Stomach (tissue), 9 donors: ENCODE measurements around the gene CST5. TPM values are rescaled to one million over a fixed set of nuclear protein-coding genes. Genes with fewer than 3 reads are reported as not detected.

Source experiments
- DNase-seq, 2 donors: peaks; one replicate each; pipeline versions ENCODE4 v3.0.0 to v3.0.0-alpha.2; 2013 to 2019
- H3K27ac ChIP-seq, 5 donors: fragments of 200-600 bp in 4 of 5; sonication (generic) in 4 of 5; one replicate each; pipeline ENCODE4 v1.5.1; 2013 to 2019; ENCODE audit warnings: mild to moderate bottlenecking in 1 of 5, moderate library complexity in 1 of 5
- H3K27me3 ChIP-seq, 3 donors: fragments of 200-600 bp; sonication (generic); one replicate each; pipeline ENCODE4 v1.5.1; 2017 to 2019; ENCODE audit warnings: mixed run types in 1 of 3
- H3K36me3 ChIP-seq, 4 donors: fragments of 200-600 bp; sonication (generic); 1 replicate in 3 of 4; 2 replicates in 1 of 4; pipeline ENCODE4 v1.5.1; 2016 to 2019
- H3K4me1 ChIP-seq, 4 donors: fragments of 200-600 bp; sonication (generic); one replicate each; pipeline ENCODE4 v1.5.1; 2016 to 2019
- H3K4me3 ChIP-seq, 4 donors: fragments of 200-600 bp; sonication (generic) in 3 of 4; one replicate each; pipeline ENCODE4 v1.5.1; 2016 to 2019; ENCODE audit warnings: mild to moderate bottlenecking in 1 of 4
- H3K9me3 ChIP-seq, 4 donors: fragments of 200-600 bp; sonication (generic); one replicate each; pipeline ENCODE4 v1.5.1; 2016 to 2019
- EP300 ChIP-seq: sonication (generic); formaldehyde crosslinking; IDR thresholded peaks from one replicate; pipeline ENCODE4 v1.6.1; 2017; ENCODE audit warnings: antibody characterized with exemption
- POLR2A ChIP-seq, 4 donors: fragments of 450-650 bp; IDR thresholded peaks; one replicate each; pipeline ENCODE4 v1.6.1; 2016; ENCODE audit warnings: antibody characterized with exemption in 4 of 4, control low read depth in 2 of 4, mild to moderate bottlenecking in 1 of 4, moderate library complexity in 1 of 4
- POLR2AphosphoS5 ChIP-seq, 3 donors: sonication (generic); formaldehyde crosslinking; IDR thresholded peaks; one replicate each; pipeline ENCODE4 v1.6.1; 2016; ENCODE audit warnings: antibody characterized with exemption in 3 of 3
- WGBS, 5 donors: extraction: QIAGEN DNeasy Blood & Tissue Kit in 3 of 5; methylation state at CpG; one replicate each; pipeline versions ENCODE4 v1.1.5 to v1.1.7; 2013 to 2018; 5-methylcytosine and 5-hydroxymethylcytosine counted together
- intact Hi-C: fragments of 100-400 bp; cut with DNase I; formaldehyde crosslinking; loops from one replicate; pipeline ENCODE4 v1.15.1; 2023; ENCODE audit warnings: low total_unique reads
- polyA plus RNA-seq, 3 donors: library from polyadenylated mRNA; stranded (reverse); fragments of 200-250 nt; gene quantifications; one replicate each; pipeline ENCODE4 v1.2.3, GENCODE V29; 2013
- total RNA-seq, 5 donors: library from RNA; depleted of rRNA; stranded (reverse); fragments of >200 nt; gene quantifications; one replicate each; pipeline versions ENCODE4 v1.1.0 to v1.2.3, GENCODE V29; 2014 to 2016
- TF ChIP-seq, protein P1 (sequence below), 7 experiments: fragments of 450-650 bp in 4 of 7; fragments of 200-600 bp in 3 of 7; sonication (generic) in 3 of 7; IDR thresholded peaks; one replicate each; pipeline ENCODE4 v1.5.1; 2016 to 2019; ENCODE audit warnings: antibody characterized with exemption in 7 of 7, control low read depth in 2 of 7, mild to moderate bottlenecking in 1 of 7
- donor health status: healthy with polysubstance abuse.
- donor health status: Bipolar disorder and iron deficiency.
- donor health status: healthy.

The CST5 gene
- total and polyA plus RNA-seq, 8 donors = 1.0 TPM; not detected in 7

GRCh38 chr20:23884771-23885162, 5.2 kb upstream of the CST5 start:
- DNase-seq = no peak
- Histone ChIP-seq H3K4me1 (peaks cover 0 to 5% (median 0%) of the 10 kb centered on the region in 4 donors), H3K36me3 (no peaks in the 10 kb centered on the region), H3K9me3 (no peaks in the 10 kb centered on the region), H3K27ac (no peak overlapping the region), H3K4me3 (no peak overlapping the region), H3K27me3 (peaks cover 0 to 9% (median 0%) of the 10 kb centered on the region in 3 donors)
- TF ChIP-seq, protein P1, sequence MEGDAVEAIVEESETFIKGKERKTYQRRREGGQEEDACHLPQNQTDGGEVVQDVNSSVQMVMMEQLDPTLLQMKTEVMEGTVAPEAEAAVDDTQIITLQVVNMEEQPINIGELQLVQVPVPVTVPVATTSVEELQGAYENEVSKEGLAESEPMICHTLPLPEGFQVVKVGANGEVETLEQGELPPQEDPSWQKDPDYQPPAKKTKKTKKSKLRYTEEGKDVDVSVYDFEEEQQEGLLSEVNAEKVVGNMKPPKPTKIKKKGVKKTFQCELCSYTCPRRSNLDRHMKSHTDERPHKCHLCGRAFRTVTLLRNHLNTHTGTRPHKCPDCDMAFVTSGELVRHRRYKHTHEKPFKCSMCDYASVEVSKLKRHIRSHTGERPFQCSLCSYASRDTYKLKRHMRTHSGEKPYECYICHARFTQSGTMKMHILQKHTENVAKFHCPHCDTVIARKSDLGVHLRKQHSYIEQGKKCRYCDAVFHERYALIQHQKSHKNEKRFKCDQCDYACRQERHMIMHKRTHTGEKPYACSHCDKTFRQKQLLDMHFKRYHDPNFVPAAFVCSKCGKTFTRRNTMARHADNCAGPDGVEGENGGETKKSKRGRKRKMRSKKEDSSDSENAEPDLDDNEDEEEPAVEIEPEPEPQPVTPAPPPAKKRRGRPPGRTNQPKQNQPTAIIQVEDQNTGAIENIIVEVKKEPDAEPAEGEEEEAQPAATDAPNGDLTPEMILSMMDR (IDR thresholded peaks at IDR 0.05) = no peak
- no peak for TF ChIP-seq POLR2A (IDR thresholded peaks at IDR 0.05)
- no peak for TF ChIP-seq EP300
- no peak for TF ChIP-seq POLR2AphosphoS5 (IDR thresholded peaks at IDR 0.05)
- WGBS, 5 donors = 89 to 94% (median 92%) methylated on average over 5 of the region's 5 CpGs
- intact Hi-C loops = no loop called here

DNA sequence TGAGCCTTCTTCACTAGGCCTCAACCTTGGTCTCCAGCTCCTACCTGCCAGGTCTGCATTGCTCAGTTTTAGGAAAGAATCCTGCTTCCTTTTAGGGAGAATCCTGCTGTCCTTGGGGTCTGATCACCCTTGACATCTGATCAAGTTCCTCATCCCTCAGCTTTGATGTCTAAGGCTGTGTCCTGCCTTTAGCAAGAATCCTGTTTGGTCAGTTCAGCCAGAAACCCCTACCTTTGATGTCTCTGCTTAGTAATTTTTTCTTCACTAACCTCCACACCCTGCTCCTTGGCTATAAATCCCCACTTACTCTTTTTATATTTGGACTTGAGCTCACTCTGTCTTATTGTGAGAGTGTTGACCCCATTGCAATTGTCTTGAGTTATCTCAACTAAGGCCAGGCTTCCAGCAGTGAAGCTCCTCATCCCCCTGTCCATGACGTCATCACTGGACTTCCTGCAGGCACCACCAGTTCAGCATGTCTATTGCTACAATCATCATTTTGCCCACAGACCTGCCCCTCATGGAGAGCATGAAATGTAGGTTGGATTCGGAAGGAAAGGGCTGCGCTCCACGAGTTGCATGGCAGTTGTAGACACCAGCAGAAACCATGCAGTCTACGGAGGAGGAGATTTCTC, 4.7 kb upstream of the CST5 start:
- 81 to 90% (median 83%) methylated on average over 5 of the region's 5 CpGs for WGBS, 5 donors
- no peaks in the 10 kb centered on the region for H3K36me3 ChIP-seq
- no peak overlapping the region for H3K4me3 ChIP-seq
- peaks cover 0 to 5% (median 1%) of the 10 kb centered on the region in 4 donors for H3K4me1 ChIP-seq
- H3K27ac ChIP-seq = no peak overlapping the region
- peaks cover 0 to 4% (median 0%) of the 10 kb centered on the region in 3 donors for H3K27me3 ChIP-seq
- DNase-seq = no peak
- TF ChIP-seq, protein P1 (IDR thresholded peaks at IDR 0.05) = no peak
- TF ChIP-seq POLR2A (IDR thresholded peaks at IDR 0.05) (no peak), EP300 (no peak), POLR2AphosphoS5 (IDR thresholded peaks at IDR 0.05) (no peak)
- intact Hi-C loops = no loop called here
- H3K9me3 ChIP-seq = no peaks in the 10 kb centered on the region

DNA sequence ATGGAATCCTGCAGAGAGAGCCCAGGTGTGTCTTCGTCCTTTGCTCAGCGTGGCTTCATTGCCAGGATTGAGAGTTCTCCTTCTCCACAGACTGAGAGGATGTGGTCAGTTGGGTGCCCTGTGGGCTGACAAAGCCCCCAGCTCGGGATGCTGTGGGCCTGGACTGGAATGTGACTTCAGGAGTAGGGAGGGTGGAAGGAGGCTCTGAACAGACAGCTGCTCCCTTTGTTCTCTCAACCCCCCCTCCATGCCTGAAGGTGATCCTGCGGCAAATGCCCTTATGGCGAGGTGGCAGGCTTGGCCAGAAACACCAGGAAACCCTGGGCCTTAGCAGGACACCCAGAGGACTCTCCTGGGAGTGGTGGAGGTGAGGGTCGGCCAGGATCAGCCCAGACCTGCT, 1.8 kb upstream of the CST5 start:
- Histone ChIP-seq H3K9me3 (no peaks in the 10 kb centered on the region), H3K36me3 (no peaks in the 10 kb centered on the region), H3K4me1 (peaks cover 0 to 5% (median 1%) of the 10 kb centered on the region in 4 donors), H3K27me3 (no peaks in the 10 kb centered on the region), H3K4me3 (no peak overlapping the region), H3K27ac (no peak overlapping the region)
- intact Hi-C loops = no loop called here
- WGBS, 5 donors = 49 to 72% (median 59%) methylated on average over 6 of the region's 6 CpGs
- TF ChIP-seq POLR2AphosphoS5 (IDR thresholded peaks at IDR 0.05) (no peak), EP300 (no peak), POLR2A (IDR thresholded peaks at IDR 0.05) (no peak)
- TF ChIP-seq, protein P1 (IDR thresholded peaks at IDR 0.05) = no peak
- DNase-seq = no peak

DNA sequence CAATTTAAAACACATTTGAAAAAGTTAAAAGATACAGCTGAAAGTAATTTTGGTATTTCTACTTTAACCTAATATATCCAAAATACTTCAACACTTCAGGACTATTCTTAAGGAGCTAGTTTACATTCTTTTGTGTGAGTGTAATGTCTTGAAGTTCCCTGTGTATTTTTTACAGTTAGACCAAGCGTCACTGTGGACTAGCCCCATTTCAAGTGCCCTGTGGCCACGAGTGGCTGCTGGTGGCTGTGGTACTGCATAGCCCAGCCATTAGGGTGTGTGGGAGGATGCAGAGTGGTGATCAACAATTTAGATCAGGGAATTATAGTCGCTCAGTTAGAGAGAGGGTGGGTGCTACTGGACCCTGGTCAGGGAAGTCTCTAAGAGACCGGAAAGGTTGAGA, 869 bp upstream of the CST5 start:
- DNase-seq = no peak
- intact Hi-C loops = no loop called here
- Histone ChIP-seq H3K27me3 (no peaks in the 10 kb centered on the region), H3K4me3 (no peak overlapping the region), H3K36me3 (no peaks in the 10 kb centered on the region), H3K9me3 (no peaks in the 10 kb centered on the region), H3K27ac (no peak overlapping the region), H3K4me1 (peaks cover 0 to 5% (median 1%) of the 10 kb centered on the region in 4 donors)
- TF ChIP-seq POLR2A (IDR thresholded peaks at IDR 0.05) = no peak
- TF ChIP-seq, protein P1 (IDR thresholded peaks at IDR 0.05) = no peak
- no peak for TF ChIP-seq EP300
- no peak for TF ChIP-seq POLR2AphosphoS5 (IDR thresholded peaks at IDR 0.05)
- WGBS, 5 donors = 53 to 66% (median 64%) methylated on average over 4 of the region's 4 CpGs
